HG03159 (cell line): ENCODE data around the gene ANO1.

ENCODE experiments used
- ATAC-seq: cut with Tn5 transposase; IDR thresholded peaks from one replicate; pipeline ENCODE4 v1.9.1; 2021; ENCODE audit warnings: mild to moderate bottlenecking, moderate library complexity; ENCODE audit not compliant: unreplicated experiment

Gene ANO1

GRCh38 chr11:70133771-70134335 is 55.7 kb downstream of the ANO1 start:
- ATAC-seq = no peak

GRCh38 chr11:70134490-70134889 is 56.4 kb downstream of the ANO1 start:
- no peak for ATAC-seq

GRCh38 chr11:70135142-70135541 is 57.0 kb downstream of the ANO1 start:
- ATAC-seq = no peak

- ATAC-seq = no peak
Measured at GRCh38 chr11:70135625-70136059, 57.5 kb downstream of the ANO1 start.

- ATAC-seq = no peak
Measured at GRCh38 chr11:70137383-70137782, 59.3 kb downstream of the ANO1 start.

GRCh38 chr11:70138403-70138802 is 60.3 kb downstream of the ANO1 start:
- ATAC-seq = no peak

- ATAC-seq = no peak
Measured at GRCh38 chr11:70139785-70140410, 61.8 kb downstream of the ANO1 start.

- no peak for ATAC-seq
Measured at GRCh38 chr11:70140711-70141485, 62.8 kb downstream of the ANO1 start.

- ATAC-seq = no peak
Measured at GRCh38 chr11:70141486-70142220, 63.5 kb downstream of the ANO1 start.

- no peak for ATAC-seq
Measured at GRCh38 chr11:70142221-70142875, 64.2 kb downstream of the ANO1 start.

GRCh38 chr11:70144262-70144661 is 66.1 kb downstream of the ANO1 start:
- ATAC-seq = no peak

- no peak for ATAC-seq
Measured at GRCh38 chr11:70145071-70145470, 67.0 kb downstream of the ANO1 start.

GRCh38 chr11:70145841-70146240 is 67.7 kb downstream of the ANO1 start:
- ATAC-seq = no peak

- ATAC-seq = no peak
Measured at GRCh38 chr11:70146299-70146698, 68.2 kb downstream of the ANO1 start.

- ATAC-seq = no peak
Measured at GRCh38 chr11:70146895-70147520, 68.9 kb downstream of the ANO1 start.

- ATAC-seq = no peak
Measured at GRCh38 chr11:70147668-70148067, 69.6 kb downstream of the ANO1 start.

GRCh38 chr11:70151671-70152070 is 73.6 kb downstream of the ANO1 start:
- no peak for ATAC-seq

- no peak for ATAC-seq
Measured at GRCh38 chr11:70153133-70153727, 75.1 kb downstream of the ANO1 start.

- no peak for ATAC-seq
Measured at GRCh38 chr11:70155386-70155785, 77.3 kb downstream of the ANO1 start.
